Panc1 (cell line): Measurements from ENCODE around the gene MAPKAPK5.

Experiments
- CTCF ChIP-seq: fragments of 450-650 bp; IDR thresholded peaks from 2 replicates; pipeline ENCODE4 v1.5.1; 2017; ENCODE audit warnings: mild to moderate bottlenecking
- REST ChIP-seq, 2 experiments: IDR thresholded peaks; 2 replicates each; pipeline ENCODE4 v1.6.1; 2011 to 2012; ENCODE audit warnings: low read depth in 2 of 2, control low read depth in 1 of 2, low read length in 1 of 2, mild to moderate bottlenecking in 1 of 2, moderate library complexity in 1 of 2; ENCODE audit not compliant: insufficient read depth in 1 of 2
- SIN3A ChIP-seq: IDR thresholded peaks from 2 replicates; pipeline ENCODE4 v1.6.1; 2012; ENCODE audit warnings: low read depth, mild to moderate bottlenecking, low read length, moderate library complexity, borderline replicate concordance; ENCODE audit not compliant: insufficient read depth
- TCF7L2 ChIP-seq: IDR thresholded peaks from 2 replicates; pipeline ENCODE4 v1.6.1; 2011; ENCODE audit warnings: mild to moderate bottlenecking, low read depth, low read length, inconsistent platforms

DNA sequence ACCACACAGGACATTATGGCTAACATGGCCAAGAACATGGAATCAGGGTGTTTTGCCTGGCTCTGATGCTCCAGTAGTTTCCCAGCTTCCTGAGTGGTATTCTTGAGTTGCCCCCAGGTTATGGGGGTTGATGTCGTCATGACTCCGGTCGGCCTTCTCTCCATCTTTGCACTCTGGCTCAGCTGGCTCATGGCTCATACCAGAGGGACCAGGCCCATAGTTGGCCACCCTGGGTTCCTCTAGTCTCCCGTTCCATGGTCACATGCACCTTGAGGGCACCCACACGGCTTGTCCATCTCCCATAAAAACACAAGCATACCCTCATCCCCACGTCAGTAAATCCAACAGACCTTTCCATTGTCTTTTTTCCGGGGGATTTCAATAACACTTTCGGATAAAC, 23.7 kb upstream of the MAPKAPK5 start:
- TF ChIP-seq CTCF (no peak), SIN3A (no peak), REST (IDR thresholded peaks at IDR 0.05; ENCODE audit: insufficient read depth in 1 of 2, low read depth in 2 of 2, low read length in 1 of 2) (no peak), TCF7L2 (no peak)
